Endothelial cell of umbilical vein (primary cell): ENCODE results near the gene CIAO3.

Experiments used
- CTCF ChIP-seq, 2 donors: IDR thresholded peaks; 1 replicate in 1 of 2; 2 replicates in 1 of 2; pipeline ENCODE4 v1.5.1; 2011; ENCODE audit warnings: low read length in 2 of 2, mild to moderate bottlenecking in 2 of 2, moderate library complexity in 2 of 2, control low read depth in 1 of 2, inconsistent platforms in 1 of 2, low read depth in 1 of 2; ENCODE audit not compliant: insufficient read depth in 1 of 2; ENCODE audit errors: extremely low read depth in 1 of 2
- FOS ChIP-seq: IDR thresholded peaks from 2 replicates; pipeline ENCODE4 v1.6.1; 2011; ENCODE audit warnings: mild to moderate bottlenecking, low read length, moderate library complexity, borderline replicate concordance; ENCODE audit not compliant: insufficient read depth
- JUN ChIP-seq: IDR thresholded peaks from 2 replicates; pipeline ENCODE4 v1.6.1; 2011; ENCODE audit warnings: borderline replicate concordance, low read depth; ENCODE audit not compliant: insufficient read length, insufficient read depth
- MYC ChIP-seq: IDR thresholded peaks from one replicate; pipeline ENCODE4 v1.6.1; 2011; ENCODE audit warnings: mild to moderate bottlenecking, low read depth, low read length
- POLR2A ChIP-seq: IDR thresholded peaks from 2 replicates; pipeline ENCODE4 v1.6.1; 2012; ENCODE audit warnings: low read depth, mild to moderate bottlenecking, control low read depth, low read length
- POLR2AphosphoS5 ChIP-seq: IDR thresholded peaks from 2 replicates; pipeline ENCODE4 v1.6.1; 2012; ENCODE audit warnings: low read depth, mild to moderate bottlenecking, control low read depth, low read length, moderate library complexity; ENCODE audit not compliant: insufficient read depth

- TF ChIP-seq CTCF (IDR thresholded peaks at IDR 0.05; ENCODE audit: extremely low read depth in 1 of 2, insufficient read depth in 1 of 2, low read depth in 1 of 2, low read length in 2 of 2) (no peak), POLR2AphosphoS5 (no peak), POLR2A (no peak), MYC (no peak), JUN (no peak), FOS (no peak)
Measured at GRCh38 chr16:693364-693763, 47.4 kb downstream of the CIAO3 start.
